HG03066 (cell line): Measurements from ENCODE around the gene MACROD2.
A peak's percentile ranks its signal among the peaks of the same experiment; 100 is the strongest.

Source experiments
- ATAC-seq: cut with Tn5 transposase; IDR thresholded peaks from one replicate; pipeline ENCODE4 v1.9.1; 2021; ENCODE audit warnings: low read depth; ENCODE audit not compliant: unreplicated experiment

The MACROD2 gene

GRCh38 chr20:14687313-14687712, 692.0 kb downstream of the MACROD2 start:
- no peak for ATAC-seq

- no peak for ATAC-seq
These were observed 692.7 kb downstream of the MACROD2 start for GRCh38 chr20:14688005-14688404.

DNA sequence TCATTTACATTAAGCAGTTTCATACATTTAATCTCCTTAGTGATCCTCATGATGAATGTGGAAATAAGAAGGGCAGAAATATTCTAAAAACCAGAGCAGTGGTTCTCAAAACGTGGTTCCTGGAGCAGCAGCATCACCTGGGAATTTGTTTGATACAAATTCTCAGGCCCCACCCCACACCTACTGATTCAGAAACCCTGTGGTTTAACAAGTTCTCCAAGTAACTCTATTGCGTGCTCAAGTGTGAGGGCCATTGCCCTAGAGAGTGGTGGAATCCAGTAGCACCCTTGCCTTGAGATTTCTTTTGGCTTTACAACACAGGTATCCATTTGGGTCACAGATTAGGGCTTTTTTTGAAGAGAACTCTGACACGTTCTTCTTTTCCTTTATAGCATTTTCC, 696.7 kb downstream of the MACROD2 start:
- no peak for ATAC-seq

DNA sequence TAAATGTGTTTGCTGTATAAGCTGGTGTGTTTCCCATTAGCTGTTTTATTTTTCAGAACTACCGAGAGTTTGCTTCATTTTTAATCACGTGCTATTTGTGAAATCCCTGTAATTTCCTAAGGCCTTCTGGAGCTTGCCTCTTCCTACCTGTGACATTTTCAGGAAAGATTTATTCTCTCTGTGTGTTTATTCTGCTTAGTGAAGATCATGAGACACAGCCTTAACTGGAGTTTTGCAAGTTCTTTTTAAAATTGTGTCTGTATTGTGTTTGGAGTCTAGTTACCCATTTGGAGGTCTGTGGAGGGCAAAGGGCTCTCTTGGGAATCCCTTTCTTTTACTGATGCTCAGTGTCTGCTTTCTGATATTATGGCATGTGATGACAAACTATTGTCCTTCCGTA, 701.2 kb downstream of the MACROD2 start:
- ATAC-seq: no peak

DNA sequence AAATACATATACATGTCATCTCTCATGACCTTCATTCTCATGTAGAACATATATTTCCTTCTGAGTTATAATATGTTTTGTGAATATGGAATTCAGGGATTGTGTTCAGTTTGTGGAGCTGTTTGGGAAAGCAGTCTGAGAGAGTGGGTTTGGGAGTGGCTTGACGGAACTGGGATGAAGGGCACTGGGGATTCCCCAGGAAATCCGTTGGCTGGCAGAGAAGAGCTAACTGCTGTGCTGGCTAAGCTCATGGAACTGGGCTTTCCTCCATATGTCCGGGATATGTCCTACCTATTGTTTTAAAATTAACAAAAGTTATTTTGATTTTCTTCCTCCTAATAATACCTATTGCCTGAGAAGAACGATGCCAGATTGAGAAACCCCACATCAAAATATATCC, 701.6 kb downstream of the MACROD2 start:
- ATAC-seq: no peak

GRCh38 chr20:14698125-14698524, 702.8 kb downstream of the MACROD2 start:
- ATAC-seq: no peak

- no peak for ATAC-seq
These were observed 703.5 kb downstream of the MACROD2 start for GRCh38 chr20:14698605-14699373.

DNA sequence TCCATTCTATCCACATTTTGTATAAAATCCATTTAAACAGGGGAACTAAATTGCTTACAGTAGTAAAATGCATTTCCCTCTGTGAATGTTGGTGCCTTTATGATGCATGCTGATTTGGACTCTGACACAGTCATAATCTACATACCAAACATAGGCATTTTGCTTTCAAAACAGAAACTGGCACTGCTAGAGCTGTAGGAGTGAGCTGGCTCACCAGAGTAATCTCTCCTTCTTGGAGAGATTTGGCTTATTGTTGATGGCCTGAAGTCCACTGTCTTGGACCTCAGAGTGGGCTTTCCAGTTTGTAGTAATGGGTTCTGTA, 705.3 kb downstream of the MACROD2 start:
- peak; percentile 37 for ATAC-seq

- ATAC-seq: no peak
These were observed 706.0 kb downstream of the MACROD2 start for GRCh38 chr20:14701326-14701725.

DNA sequence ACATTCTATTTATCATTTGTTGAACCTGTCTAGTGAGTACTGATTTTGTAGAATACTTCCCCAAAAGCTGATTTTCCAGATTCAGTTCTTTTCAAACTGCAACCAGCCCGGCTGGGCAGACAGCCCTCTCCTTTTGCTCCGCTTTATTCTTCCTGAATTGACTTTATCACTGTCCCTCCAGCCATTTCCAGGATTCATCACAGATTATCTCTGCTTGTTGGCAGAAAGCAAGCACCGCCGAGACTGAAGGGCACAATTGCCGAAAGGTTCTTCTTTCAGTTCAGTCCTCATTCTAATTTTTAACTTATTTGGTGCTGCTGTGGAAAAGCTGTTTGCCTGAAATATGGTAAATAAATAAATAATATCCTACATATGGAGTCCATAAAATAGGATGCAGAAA, 711.2 kb downstream of the MACROD2 start:
- ATAC-seq: no peak

DNA sequence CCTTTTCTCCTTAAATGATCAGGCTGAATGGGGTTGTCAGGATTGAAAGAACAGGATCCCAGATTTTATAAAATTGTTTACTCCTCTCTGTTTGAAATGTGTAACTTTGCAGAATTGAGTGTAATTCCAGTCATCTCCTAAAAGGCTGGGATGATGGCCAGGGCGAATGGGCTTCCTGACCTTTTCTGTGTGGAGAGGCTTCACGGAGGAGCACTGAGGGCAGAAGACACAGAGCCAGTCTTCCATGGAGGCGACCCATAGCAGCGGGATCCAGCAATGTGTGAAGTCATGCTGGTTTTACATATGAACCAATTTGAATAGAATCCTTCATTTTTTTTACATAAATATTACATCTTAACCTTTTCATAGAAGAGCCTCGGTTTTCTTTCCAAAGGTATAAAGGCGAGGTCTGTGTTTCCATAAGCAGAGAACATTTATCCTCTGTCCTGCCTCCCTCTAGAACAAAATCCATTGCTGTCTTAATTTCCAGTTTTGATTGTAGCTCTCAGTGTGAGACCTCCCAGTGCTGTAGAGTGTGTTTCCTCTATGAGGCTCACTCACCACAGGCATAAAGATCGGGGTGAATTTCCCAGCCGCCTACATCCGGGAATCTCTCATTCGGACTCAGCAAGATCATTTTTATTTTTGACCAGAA, 711.8 kb downstream of the MACROD2 start:
- ATAC-seq: no peak

DNA sequence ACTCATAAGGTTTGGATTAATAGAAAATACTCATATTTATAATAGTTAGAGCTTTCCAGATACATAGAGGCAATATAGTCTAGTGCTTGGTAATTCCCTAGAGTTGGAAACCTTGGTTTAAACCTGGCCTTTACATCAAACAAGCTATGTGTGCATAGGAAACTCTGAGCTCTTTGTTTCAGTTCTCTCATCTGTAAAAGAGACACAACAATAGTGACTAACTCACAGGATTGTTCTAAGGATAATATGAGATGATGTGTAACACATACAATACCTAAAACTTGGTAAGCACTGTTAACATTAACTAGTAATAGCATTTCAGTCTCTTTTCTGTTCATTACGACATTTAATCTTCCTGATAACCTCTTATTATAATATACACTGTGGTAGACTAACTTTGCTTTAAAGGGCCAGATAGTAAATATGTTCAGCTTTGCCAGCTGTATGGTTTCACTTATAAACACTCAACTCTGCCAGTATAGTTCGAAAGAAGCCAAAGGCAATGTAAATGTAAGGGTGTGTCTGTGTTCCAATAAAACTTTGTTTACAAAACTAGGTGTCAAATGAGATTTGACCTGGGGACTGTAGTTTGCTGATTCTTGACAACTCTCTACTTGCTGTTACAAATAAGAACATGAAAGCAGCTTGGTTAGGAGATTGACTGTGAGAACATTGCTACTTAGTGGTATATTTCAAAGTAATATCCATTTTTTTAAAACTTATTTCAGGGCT, 712.7 kb downstream of the MACROD2 start:
- no peak for ATAC-seq

DNA sequence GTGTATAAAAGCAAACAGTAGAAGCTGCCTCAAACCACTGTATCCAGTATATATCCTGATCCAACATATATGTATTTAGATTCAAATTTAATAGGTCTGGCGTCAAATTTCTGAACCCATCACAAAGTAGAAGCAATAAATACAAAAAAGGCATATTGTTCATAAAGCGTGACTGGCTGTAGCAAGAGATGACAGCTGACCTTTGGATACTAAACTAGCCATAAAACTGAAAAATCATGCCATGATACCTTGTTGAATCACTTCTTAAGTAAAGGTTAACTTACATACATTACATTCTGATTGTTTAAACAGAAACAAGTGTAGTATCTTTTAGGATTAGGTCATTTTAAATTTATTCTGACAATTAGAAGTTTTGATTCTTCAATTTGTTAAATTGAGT, 714.1 kb downstream of the MACROD2 start:
- ATAC-seq: no peak

- ATAC-seq: no peak
These were observed 715.6 kb downstream of the MACROD2 start for GRCh38 chr20:14710951-14711350.

DNA sequence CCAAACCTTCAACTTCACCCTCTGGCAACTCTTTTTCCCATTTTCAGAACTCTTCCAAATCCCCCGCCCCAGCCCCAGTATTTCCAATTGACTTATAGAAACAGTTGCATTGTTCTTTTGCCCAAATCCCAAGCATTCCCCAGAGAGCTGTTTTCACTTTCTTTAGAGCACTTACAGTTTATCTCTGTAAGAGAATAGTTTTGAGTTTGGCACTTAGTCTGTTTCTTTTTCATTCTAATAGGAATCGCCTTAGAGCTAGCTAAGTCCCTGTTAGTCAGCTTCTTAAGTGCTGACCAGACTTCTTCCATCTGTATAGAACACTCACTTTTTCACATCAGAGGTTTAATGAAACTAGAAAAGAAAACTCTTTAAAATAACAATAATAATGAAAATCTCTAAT, 716.3 kb downstream of the MACROD2 start:
- ATAC-seq: no peak

- ATAC-seq: no peak
These were observed 717.0 kb downstream of the MACROD2 start for GRCh38 chr20:14712302-14712739.

DNA sequence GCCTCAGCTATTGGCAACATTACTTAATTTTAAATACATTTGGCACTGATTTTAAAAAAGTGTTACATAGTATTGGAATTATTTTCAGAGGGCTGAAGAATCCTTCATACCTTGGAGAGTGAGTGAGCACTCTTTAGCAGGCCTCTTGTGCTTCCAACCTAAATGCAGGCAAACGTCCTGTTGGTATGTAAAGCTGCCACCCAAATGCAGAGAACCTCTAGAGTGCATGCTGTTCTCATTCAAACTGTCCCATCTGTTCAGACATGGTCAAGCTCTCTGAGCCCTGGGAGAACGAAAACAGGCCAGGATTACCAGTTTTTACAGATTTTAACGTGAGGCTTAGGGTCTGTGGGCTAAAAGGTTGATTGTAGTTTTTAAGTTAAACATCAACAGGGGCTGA, 720.1 kb downstream of the MACROD2 start:
- no peak for ATAC-seq

GRCh38 chr20:14716351-14716801, 721.1 kb downstream of the MACROD2 start:
- ATAC-seq: no peak

DNA sequence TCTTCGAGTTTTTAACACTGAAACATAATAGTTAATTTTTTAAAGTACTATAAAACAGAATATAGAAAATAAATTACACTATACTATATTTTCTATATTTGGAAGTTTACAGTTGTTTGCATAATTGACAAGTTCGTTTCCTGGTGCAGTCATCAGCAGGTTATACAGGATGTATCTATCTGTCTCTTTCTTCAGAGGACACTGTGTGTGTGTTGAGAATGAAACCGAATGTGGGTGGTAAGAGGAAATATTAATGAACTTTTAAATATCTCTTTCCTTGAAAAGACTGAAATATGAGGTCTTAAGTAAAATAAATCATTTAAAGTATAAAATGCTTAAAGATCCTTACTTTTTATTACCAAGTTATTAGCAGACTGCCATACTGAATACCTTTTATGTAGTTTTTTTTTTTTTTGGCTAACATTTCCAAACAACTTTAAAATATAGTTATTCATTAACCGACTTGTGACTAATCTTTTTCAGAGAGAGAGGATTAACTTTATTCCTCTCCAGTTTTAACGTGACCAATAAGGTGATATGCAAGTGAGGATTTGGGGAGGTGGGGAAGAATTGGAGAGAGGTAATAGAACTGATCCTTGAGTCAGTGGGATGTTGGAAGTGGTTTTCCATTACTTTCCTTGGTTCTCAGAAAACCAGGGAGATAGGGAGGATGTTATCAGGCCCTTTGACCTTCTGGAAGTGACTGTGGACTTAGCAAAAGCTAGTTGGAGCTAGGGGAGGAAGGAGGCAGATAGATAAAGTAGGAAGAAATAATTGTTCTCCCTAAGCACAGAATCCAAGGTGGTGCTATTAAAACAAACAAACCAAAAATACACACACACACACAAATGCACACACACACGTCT, 722.1 kb downstream of the MACROD2 start:
- no peak for ATAC-seq

- ATAC-seq: no peak
These were observed 724.9 kb downstream of the MACROD2 start for GRCh38 chr20:14720251-14720650.
